GM18861 (cell line): ENCODE measurements around the gene TMEM54.

Source experiments
- ATAC-seq: cut with Tn5 transposase; IDR thresholded peaks from one replicate; pipeline ENCODE4 v1.9.1; 2021; ENCODE audit not compliant: unreplicated experiment

TMEM54 gene

GRCh38 chr1:32900956-32901822, at the start of gene TMEM54:
TSS of gene TMEM54 (minus strand) at chr1:32901389. CDS start at chr1:32901238, 151 bp downstream.
- ATAC-seq: no peak

- no peak for ATAC-seq
Observed at GRCh38 chr1:32949519-32949918, 48.3 kb upstream of the TMEM54 start.

GRCh38 chr1:32948905-32949304, 47.7 kb upstream of the TMEM54 start:
- ATAC-seq: no peak

GRCh38 chr1:32948390-32948722, 47.2 kb upstream of the TMEM54 start:
- no peak for ATAC-seq

- no peak for ATAC-seq
Observed at GRCh38 chr1:32947669-32948389, 46.6 kb upstream of the TMEM54 start.

- no peak for ATAC-seq
Observed at GRCh38 chr1:32946413-32946812, 45.2 kb upstream of the TMEM54 start.

GRCh38 chr1:32944180-32944579, 43.0 kb upstream of the TMEM54 start:
- no peak for ATAC-seq

- no peak for ATAC-seq
Observed at GRCh38 chr1:32939655-32940371, 38.6 kb upstream of the TMEM54 start.

GRCh38 chr1:32937061-32937460, 35.9 kb upstream of the TMEM54 start:
- ATAC-seq: no peak

- no peak for ATAC-seq
Observed at GRCh38 chr1:32934535-32934934, 33.3 kb upstream of the TMEM54 start.

GRCh38 chr1:32933742-32934322, 32.6 kb upstream of the TMEM54 start:
- ATAC-seq: no peak

- ATAC-seq: no peak
Observed at GRCh38 chr1:32931760-32932159, 30.6 kb upstream of the TMEM54 start.

GRCh38 chr1:32929366-32929765, 28.2 kb upstream of the TMEM54 start:
- no peak for ATAC-seq

GRCh38 chr1:32928715-32929114, 27.5 kb upstream of the TMEM54 start:
- no peak for ATAC-seq

- ATAC-seq: no peak
Observed at GRCh38 chr1:32928285-32928684, 27.1 kb upstream of the TMEM54 start.

GRCh38 chr1:32927441-32927840, 26.3 kb upstream of the TMEM54 start:
- no peak for ATAC-seq

GRCh38 chr1:32926562-32926961, 25.4 kb upstream of the TMEM54 start:
- no peak for ATAC-seq

- ATAC-seq: no peak
Observed at GRCh38 chr1:32925403-32926162, 24.4 kb upstream of the TMEM54 start.

- ATAC-seq: no peak
Observed at GRCh38 chr1:32924881-32925344, 23.7 kb upstream of the TMEM54 start.

GRCh38 chr1:32920833-32921232, 19.6 kb upstream of the TMEM54 start:
- ATAC-seq: no peak
